PC-9 (cell line): ENCODE data around the gene TMEM132D. TPM values are rescaled to one million over a fixed set of nuclear protein-coding genes. Genes with fewer than 3 reads are reported as not detected.

ENCODE experiments used
- BruUV-seq: library from RNA; stranded (reverse); fragments of 400-500 nt; replicated peaks from 2 replicates; lab custom pipeline; 2021; lab: Mats Ljungman, UMichigan
- CTCF ChIA-PET: fragments of 300-600 bp; sonication (Branson Sonifier 250); formaldehyde crosslinking; loops from one replicate; lab custom pipeline; 2022; ENCODE audit warnings: antibody characterized with exemption; lab: Charles Lee
- POLR2A ChIA-PET: fragments of 300-600 bp; sonication (Branson Sonifier 250); formaldehyde crosslinking; loops from one replicate; lab custom pipeline; 2022; ENCODE audit warnings: antibody characterized with exemption; ENCODE audit not compliant: unreplicated experiment; lab: Charles Lee
- DNase-seq, 2 experiments: peaks; one replicate each; pipeline versions ENCODE4 v3.0.0 to v3.0.0-alpha.2; 2015 to 2022; ENCODE audit warnings: mixed read lengths in 1 of 2
- H2AFZ ChIP-seq: fragments of 200-600 bp; sonication (generic); 2 replicates; pipeline ENCODE4 v1.8.1; 2017; ENCODE audit warnings: antibody characterized with exemption
- H3F3A ChIP-seq: fragments of 200-600 bp; sonication (generic); 2 replicates; pipeline ENCODE4 v1.8.1; 2017; ENCODE audit warnings: antibody characterized with exemption, mild to moderate bottlenecking, low read depth; ENCODE audit not compliant: insufficient read depth
- H3K27ac ChIP-seq: fragments of 200-600 bp; sonication (generic); 2 replicates; pipeline ENCODE4 v1.6.1; 2016; ENCODE audit warnings: mixed run types
- H3K27me3 ChIP-seq: fragments of 200-600 bp; sonication (generic); 2 replicates; pipeline ENCODE4 v1.6.1; 2016; ENCODE audit warnings: low read depth, mixed run types; ENCODE audit not compliant: insufficient read depth
- H3K36me3 ChIP-seq: fragments of 200-600 bp; sonication (generic); 2 replicates; pipeline ENCODE4 v1.6.1; 2016; ENCODE audit warnings: low read depth, mixed run types
- H3K4me1 ChIP-seq: fragments of 200-600 bp; sonication (generic); replicated peaks from 2 replicates; pipeline ENCODE4 v1.6.1; 2016; ENCODE audit warnings: mixed run types; ENCODE audit not compliant: insufficient read depth
- H3K4me2 ChIP-seq: fragments of 200-600 bp; sonication (generic); 2 replicates; pipeline ENCODE4 v1.6.1; 2017; ENCODE audit warnings: mixed run types
- H3K4me3 ChIP-seq: fragments of 200-600 bp; sonication (generic); 2 replicates; pipeline ENCODE4 v1.6.1; 2016; ENCODE audit warnings: mixed run types
- H3K79me2 ChIP-seq: fragments of 200-600 bp; sonication (generic); 2 replicates; pipeline ENCODE4 v1.6.1; 2017; ENCODE audit warnings: low read depth, mixed run types
- H3K9me2 ChIP-seq: fragments of 200-600 bp; sonication (generic); 2 replicates; pipeline ENCODE4 v1.8.1; 2017; ENCODE audit warnings: mild to moderate bottlenecking; ENCODE audit not compliant: insufficient read depth
- H3K9me3 ChIP-seq: fragments of 200-600 bp; sonication (generic); 2 replicates; pipeline ENCODE4 v1.8.1; 2016; ENCODE audit warnings: low read depth; ENCODE audit not compliant: insufficient read depth
- H4K20me1 ChIP-seq: fragments of 200-600 bp; sonication (generic); 2 replicates; pipeline ENCODE4 v1.8.1; 2017; ENCODE audit not compliant: insufficient read depth
- EZH2 ChIP-seq: fragments of 200-600 bp; sonication (generic); IDR thresholded peaks from 2 replicates; pipeline ENCODE4 v1.8.0; 2017; ENCODE audit warnings: antibody characterized with exemption, low read depth
- intact Hi-C: fragments of 100-400 bp; cut with micrococcal nuclease; formaldehyde crosslinking; loops from one replicate; pipeline ENCODE4 v1.10.0; 2022; ENCODE audit not compliant: unreplicated experiment
- total RNA-seq: library from RNA; stranded (reverse); gene quantifications from 2 replicates; pipeline ENCODE4 v1.2.3, GENCODE V29; 2021
- TF ChIP-seq, protein P1 (sequence below): fragments of 200-600 bp; sonication (generic); conservative IDR thresholded peaks from 2 replicates; pipeline ENCODE4 v1.6.1; 2017; ENCODE audit warnings: mixed run types, antibody characterized with exemption, mild to moderate bottlenecking, moderate library complexity

The TMEM132D gene
- total RNA-seq, 1 experiment from 2014 or later, result not detected

DNA sequence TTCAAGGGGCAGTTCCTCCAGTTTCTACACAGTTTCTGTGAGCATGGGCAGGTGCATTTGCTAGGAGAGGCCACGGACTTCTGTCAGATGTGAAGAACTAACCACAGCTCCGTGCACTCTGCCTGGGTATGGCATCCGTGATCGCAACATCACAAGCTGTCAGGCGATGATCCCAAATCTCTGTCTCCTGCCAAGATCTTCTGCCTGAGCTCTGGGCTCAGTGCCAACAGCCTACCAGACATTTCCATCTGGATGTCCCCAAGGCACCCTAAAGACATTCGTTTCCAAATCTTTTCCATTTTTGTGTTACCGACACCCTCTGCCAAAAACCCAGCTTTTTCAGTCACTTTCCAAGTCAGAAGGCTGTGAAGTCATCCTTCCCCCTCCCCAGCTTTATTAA is 758.4 kb downstream of the TMEM132D start:
- no peaks in the 10 kb centered on the region for H3F3A ChIP-seq
- ChIA-PET POLR2A (no interaction called here), CTCF (no interaction called here)
- H3K4me2 ChIP-seq, result no peak overlapping the region
- intact Hi-C loops, result no loop called here
- H3K9me2 ChIP-seq, result no peaks in the 10 kb centered on the region
- H3K27ac ChIP-seq, result no peak overlapping the region
- TF ChIP-seq, protein P1, sequence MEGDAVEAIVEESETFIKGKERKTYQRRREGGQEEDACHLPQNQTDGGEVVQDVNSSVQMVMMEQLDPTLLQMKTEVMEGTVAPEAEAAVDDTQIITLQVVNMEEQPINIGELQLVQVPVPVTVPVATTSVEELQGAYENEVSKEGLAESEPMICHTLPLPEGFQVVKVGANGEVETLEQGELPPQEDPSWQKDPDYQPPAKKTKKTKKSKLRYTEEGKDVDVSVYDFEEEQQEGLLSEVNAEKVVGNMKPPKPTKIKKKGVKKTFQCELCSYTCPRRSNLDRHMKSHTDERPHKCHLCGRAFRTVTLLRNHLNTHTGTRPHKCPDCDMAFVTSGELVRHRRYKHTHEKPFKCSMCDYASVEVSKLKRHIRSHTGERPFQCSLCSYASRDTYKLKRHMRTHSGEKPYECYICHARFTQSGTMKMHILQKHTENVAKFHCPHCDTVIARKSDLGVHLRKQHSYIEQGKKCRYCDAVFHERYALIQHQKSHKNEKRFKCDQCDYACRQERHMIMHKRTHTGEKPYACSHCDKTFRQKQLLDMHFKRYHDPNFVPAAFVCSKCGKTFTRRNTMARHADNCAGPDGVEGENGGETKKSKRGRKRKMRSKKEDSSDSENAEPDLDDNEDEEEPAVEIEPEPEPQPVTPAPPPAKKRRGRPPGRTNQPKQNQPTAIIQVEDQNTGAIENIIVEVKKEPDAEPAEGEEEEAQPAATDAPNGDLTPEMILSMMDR, result no peak
- TF ChIP-seq EZH2, result no peak
- H2AFZ ChIP-seq, result no peak overlapping the region
- BruUV-seq, result no TSS peak
- H3K9me3 ChIP-seq, result no peaks in the 10 kb centered on the region
- peaks cover 22% of the 10 kb centered on the region for H3K27me3 ChIP-seq
- H3K36me3 ChIP-seq, result no peaks in the 10 kb centered on the region
- no peak overlapping the region for H3K4me3 ChIP-seq
- DNase-seq, result no peak
- no peaks in the 10 kb centered on the region for H3K79me2 ChIP-seq
- H4K20me1 ChIP-seq, result no peaks in the 10 kb centered on the region
- no peaks in the 10 kb centered on the region for H3K4me1 ChIP-seq

DNA sequence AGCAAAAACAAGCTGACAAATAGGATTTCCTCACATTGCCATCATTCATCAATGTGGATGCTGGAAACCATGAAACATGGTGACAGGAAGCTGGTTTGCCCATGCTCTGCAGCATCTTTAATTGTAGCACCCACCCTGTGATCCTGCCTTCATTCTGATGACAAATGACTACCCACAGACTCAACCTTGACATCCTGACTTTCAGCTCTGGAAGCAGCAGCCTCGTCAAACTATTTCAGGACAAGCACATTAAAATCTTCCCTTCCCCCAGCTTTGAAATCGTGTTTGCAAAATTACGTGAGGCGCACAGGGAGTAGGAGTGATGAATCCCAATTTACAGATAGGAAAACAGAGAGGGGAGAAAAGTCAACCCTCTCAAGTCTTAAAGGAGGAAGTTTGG is 765.0 kb downstream of the TMEM132D start:
- H3K36me3 ChIP-seq, result no peaks in the 10 kb centered on the region
- ChIA-PET CTCF (no interaction called here), POLR2A (no interaction called here)
- H3K27me3 ChIP-seq, result 0 out of 2 replicates have a peak, but pooled peaks cover 4% of the 10 kb centered on the region
- H4K20me1 ChIP-seq, result no peaks in the 10 kb centered on the region
- H3K9me2 ChIP-seq, result no peaks in the 10 kb centered on the region
- H2AFZ ChIP-seq, result no peak overlapping the region
- no peaks in the 10 kb centered on the region for H3F3A ChIP-seq
- no peak overlapping the region for H3K4me2 ChIP-seq
- no peak for TF ChIP-seq EZH2
- TF ChIP-seq, protein P1, result no peak
- intact Hi-C loops, result no loop called here
- no peak overlapping the region for H3K4me3 ChIP-seq
- H3K79me2 ChIP-seq, result no peaks in the 10 kb centered on the region
- H3K27ac ChIP-seq, result no peak overlapping the region
- no peaks in the 10 kb centered on the region for H3K4me1 ChIP-seq
- BruUV-seq, result no TSS peak
- DNase-seq, result no peak
- no peaks in the 10 kb centered on the region for H3K9me3 ChIP-seq

DNA sequence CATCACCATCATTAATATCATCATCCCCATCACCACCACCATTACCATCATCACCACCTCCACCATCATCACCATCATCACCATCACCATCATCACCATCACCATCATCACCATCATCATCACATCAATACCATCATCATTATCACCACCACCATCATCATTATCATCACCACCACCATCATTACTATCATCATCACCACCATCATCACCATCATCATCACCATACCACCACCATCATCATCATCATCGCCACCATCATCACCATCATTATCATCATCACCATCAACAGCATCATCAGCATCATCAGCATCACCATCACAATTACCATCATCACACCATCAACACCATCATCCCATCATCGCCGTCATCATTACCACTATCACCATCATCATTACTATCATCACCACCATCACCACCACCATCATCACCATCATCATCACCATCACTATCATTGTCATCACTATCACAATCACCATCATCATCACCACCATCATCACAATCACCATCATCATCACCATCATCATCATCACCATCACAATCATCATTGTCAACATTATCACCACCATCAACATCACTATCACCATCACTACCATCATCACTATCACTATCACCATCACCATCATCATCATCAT is 767.0 kb downstream of the TMEM132D start:
- H3K9me3 ChIP-seq, result no peaks in the 10 kb centered on the region
- H3K27me3 ChIP-seq, result no peaks in the 10 kb centered on the region
- H3K79me2 ChIP-seq, result no peaks in the 10 kb centered on the region
- no peaks in the 10 kb centered on the region for H3K4me1 ChIP-seq
- H3K27ac ChIP-seq, result no peak overlapping the region
- ChIA-PET CTCF (no interaction called here), POLR2A (no interaction called here)
- no peak for DNase-seq
- H2AFZ ChIP-seq, result no peak overlapping the region
- TF ChIP-seq, protein P1, result no peak
- no peak for TF ChIP-seq EZH2
- no peaks in the 10 kb centered on the region for H4K20me1 ChIP-seq
- no peaks in the 10 kb centered on the region for H3K36me3 ChIP-seq
- no TSS peak for BruUV-seq
- H3F3A ChIP-seq, result no peaks in the 10 kb centered on the region
- intact Hi-C loops, result no loop called here
- no peak overlapping the region for H3K4me2 ChIP-seq
- H3K4me3 ChIP-seq, result no peak overlapping the region
- H3K9me2 ChIP-seq, result no peaks in the 10 kb centered on the region
